Measurements from ENCODE around the gene LRRK1. TPM values are rescaled to one million over a fixed set of nuclear protein-coding genes. Genes with fewer than 3 reads are reported as not detected.

Gene LRRK1
- total and polyA plus RNA-seq, 2 of the 13 experiments (the other 11 are each of a cell fraction or from before 2014, with no cell fraction given): 0.13 to 1.2 TPM

- TF ChIP-seq PRDM15 (CRISPR knock-in tag; IDR thresholded peaks at IDR 0.05): no peak
- TF ChIP-seq, protein P1, sequence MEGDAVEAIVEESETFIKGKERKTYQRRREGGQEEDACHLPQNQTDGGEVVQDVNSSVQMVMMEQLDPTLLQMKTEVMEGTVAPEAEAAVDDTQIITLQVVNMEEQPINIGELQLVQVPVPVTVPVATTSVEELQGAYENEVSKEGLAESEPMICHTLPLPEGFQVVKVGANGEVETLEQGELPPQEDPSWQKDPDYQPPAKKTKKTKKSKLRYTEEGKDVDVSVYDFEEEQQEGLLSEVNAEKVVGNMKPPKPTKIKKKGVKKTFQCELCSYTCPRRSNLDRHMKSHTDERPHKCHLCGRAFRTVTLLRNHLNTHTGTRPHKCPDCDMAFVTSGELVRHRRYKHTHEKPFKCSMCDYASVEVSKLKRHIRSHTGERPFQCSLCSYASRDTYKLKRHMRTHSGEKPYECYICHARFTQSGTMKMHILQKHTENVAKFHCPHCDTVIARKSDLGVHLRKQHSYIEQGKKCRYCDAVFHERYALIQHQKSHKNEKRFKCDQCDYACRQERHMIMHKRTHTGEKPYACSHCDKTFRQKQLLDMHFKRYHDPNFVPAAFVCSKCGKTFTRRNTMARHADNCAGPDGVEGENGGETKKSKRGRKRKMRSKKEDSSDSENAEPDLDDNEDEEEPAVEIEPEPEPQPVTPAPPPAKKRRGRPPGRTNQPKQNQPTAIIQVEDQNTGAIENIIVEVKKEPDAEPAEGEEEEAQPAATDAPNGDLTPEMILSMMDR (CRISPR knock-in tag; IDR thresholded peaks at IDR 0.05): peak; percentile 82
- peak; percentile 10 for TF ChIP-seq TEAD3 (CRISPR knock-in tag; optimal IDR thresholded peaks at IDR 0.05; ENCODE audit: borderline replicate concordance)
- no peak for TF ChIP-seq MXD1 (CRISPR knock-in tag; IDR thresholded peaks at IDR 0.05)
- no peak for TF ChIP-seq ZNF280B (CRISPR knock-in tag; IDR thresholded peaks at IDR 0.05; ENCODE audit: borderline replicate concordance)
- TF ChIP-seq MATR3 (CRISPR knock-in tag; IDR thresholded peaks at IDR 0.05): no peak
- TF ChIP-seq ISX (CRISPR knock-in tag; conservative IDR thresholded peaks at IDR 0.05): no peak
- TF ChIP-seq ZNF790 (CRISPR knock-in tag; IDR thresholded peaks at IDR 0.05; ENCODE audit: borderline replicate concordance): no peak
- no peak for TF ChIP-seq ZNF333 (CRISPR knock-in tag; IDR thresholded peaks at IDR 0.05; ENCODE audit: borderline replicate concordance)
- no peak for TF ChIP-seq ZNF3 (CRISPR knock-in tag; IDR thresholded peaks at IDR 0.05)
- no peak for TF ChIP-seq MTA3 (CRISPR knock-in tag; IDR thresholded peaks at IDR 0.05)
- no peak for TF ChIP-seq HDAC6 (IDR thresholded peaks at IDR 0.05; ENCODE audit: low read depth, low read length)
- no peak for TF ChIP-seq CREM (IDR thresholded peaks at IDR 0.05)
- TF ChIP-seq CREM (CRISPR knock-in tag; IDR thresholded peaks at IDR 0.05): no peak
- no peak for TF ChIP-seq KLF12 (CRISPR knock-in tag; IDR thresholded peaks at IDR 0.05; ENCODE audit: borderline replicate concordance)
These were observed 46.0 kb upstream of the LRRK1 start (continued) for GRCh38 chr15:100873029-100873677.
